Thoracic aorta (tissue), 2 donors: ENCODE results near the gene KCNK3. TPM values are rescaled to one million over a fixed set of nuclear protein-coding genes. Genes with fewer than 3 reads are reported as not detected.

Source experiments
- ATAC-seq: fragments of 150-250 bp; one replicate; pipeline ENCODE4 v1.8.0; 2017; ENCODE audit warnings: low read depth; ENCODE audit not compliant: insufficient number of reproducible peaks, low FRiP score
- DNase-seq: peaks from one replicate; pipeline ENCODE4 v3.0.0-alpha.2; 2020; ENCODE audit warnings: low spot score
- H3K27ac ChIP-seq, 2 donors: fragments of 200-600 bp; sonication (generic); 1 replicate in 1 of 2; 2 replicates in 1 of 2; pipeline ENCODE4 v1.5.1; 2016; ENCODE audit warnings: mild to moderate bottlenecking in 2 of 2, moderate library complexity in 2 of 2
- H3K27me3 ChIP-seq: fragments of 200-600 bp; sonication (generic); replicated peaks from 2 replicates; pipeline ENCODE4 v1.6.0; 2016; ENCODE audit warnings: mild to moderate bottlenecking; ENCODE audit not compliant: insufficient read depth
- H3K36me3 ChIP-seq: fragments of 200-600 bp; sonication (generic); one replicate; pipeline ENCODE4 v1.5.1; 2016
- H3K4me1 ChIP-seq, 2 donors: fragments of 200-600 bp; sonication (generic); 1 replicate in 1 of 2; 2 replicates in 1 of 2; pipeline versions ENCODE4 v1.5.1 to v1.6.0; 2016; ENCODE audit warnings: low read depth in 2 of 2, mild to moderate bottlenecking in 1 of 2; ENCODE audit not compliant: control insufficient read depth in 1 of 2
- H3K4me3 ChIP-seq: fragments of 200-600 bp; sonication (generic); 2 replicates; pipeline ENCODE4 v1.5.1; 2016; ENCODE audit warnings: mild to moderate bottlenecking
- H3K9me3 ChIP-seq: fragments of 200-600 bp; sonication (generic); 2 replicates; pipeline ENCODE4 v1.5.1; 2016
- CTCF ChIP-seq: fragments of 200-600 bp; sonication (generic); IDR thresholded peaks from one replicate; pipeline ENCODE4 v1.5.1; 2019; ENCODE audit warnings: antibody characterized with exemption
- total RNA-seq, 2 donors: library from RNA; depleted of rRNA; stranded (reverse); fragments of >200 nt; gene quantifications; one replicate each; pipeline versions ENCODE4 v1.1.0 to v1.2.3, GENCODE V29; 2016

The KCNK3 gene
- total RNA-seq, 2 donors from 2014 or later, result 6.9 to 19.6 TPM

GRCh38 chr2:26732446-26732845 is 39.9 kb downstream of the KCNK3 start:
- Histone ChIP-seq H3K9me3 (no peaks in the 10 kb centered on the region), H3K27ac (no peak overlapping the region), H3K4me1 (peaks cover 0 to 18% of the 10 kb centered on the region in 2 donors), H3K4me3 (no peak overlapping the region), H3K27me3 (no peaks in the 10 kb centered on the region), H3K36me3 (peaks cover 3% of the 10 kb centered on the region)
- TF ChIP-seq CTCF, result no peak
- ATAC-seq (no peak), DNase-seq (no peak)

- Histone ChIP-seq H3K4me1 (peaks cover 0 to 18% of the 10 kb centered on the region in 2 donors), H3K27ac (no peak overlapping the region), H3K36me3 (no peaks in the 10 kb centered on the region), H3K27me3 (no peaks in the 10 kb centered on the region), H3K4me3 (no peak overlapping the region), H3K9me3 (no peaks in the 10 kb centered on the region)
- no peak for TF ChIP-seq CTCF
- ATAC-seq (no peak), DNase-seq (no peak)
Measured at GRCh38 chr2:26733413-26733812, 40.9 kb downstream of the KCNK3 start.

- no peaks in the 10 kb centered on the region for H3K27me3 ChIP-seq
- no peak overlapping the region for H3K4me3 ChIP-seq
- no peaks in the 10 kb centered on the region for H3K9me3 ChIP-seq
- H3K27ac ChIP-seq, result no peak overlapping the region
- no peak for TF ChIP-seq CTCF
- DNase-seq (no peak), ATAC-seq (peak; percentile 62)
- H3K4me1 ChIP-seq, result peaks cover 0 to 18% of the 10 kb centered on the region in 2 donors
- H3K36me3 ChIP-seq, result no peaks in the 10 kb centered on the region
Measured at GRCh38 chr2:26735097-26735496, 42.6 kb downstream of the KCNK3 start.

GRCh38 chr2:26735883-26736588 is 43.5 kb downstream of the KCNK3 start:
- DNase-seq (no peak), ATAC-seq (no peak)
- Histone ChIP-seq H3K27ac (peak overlapping the region in 1 of 2 donors; percentile 26), H3K4me1 (peaks cover 0 to 18% of the 10 kb centered on the region in 2 donors), H3K9me3 (no peaks in the 10 kb centered on the region), H3K27me3 (no peaks in the 10 kb centered on the region), H3K4me3 (no peak overlapping the region), H3K36me3 (no peaks in the 10 kb centered on the region)
- no peak for TF ChIP-seq CTCF

GRCh38 chr2:26737221-26737620 is 44.7 kb downstream of the KCNK3 start:
- H3K27me3 ChIP-seq, result no peaks in the 10 kb centered on the region
- DNase-seq (no peak), ATAC-seq (no peak)
- peaks cover 0 to 18% of the 10 kb centered on the region in 2 donors for H3K4me1 ChIP-seq
- no peaks in the 10 kb centered on the region for H3K36me3 ChIP-seq
- no peak for TF ChIP-seq CTCF
- H3K27ac ChIP-seq, result no peak overlapping the region
- H3K4me3 ChIP-seq, result no peak overlapping the region
- no peaks in the 10 kb centered on the region for H3K9me3 ChIP-seq
